Omental fat pad (tissue), 4 donors: ENCODE data around the gene EPHA1. TPM values are rescaled to one million over a fixed set of nuclear protein-coding genes. Genes with fewer than 3 reads are reported as not detected.

Experiments used
- ATAC-seq: fragments of 150-250 bp; one replicate; pipeline ENCODE4 v1.9.1; 2016; ENCODE audit warnings: mild to moderate bottlenecking, moderate library complexity; ENCODE audit not compliant: low FRiP score
- DNase-seq: peaks from one replicate; pipeline ENCODE4 v3.0.0-alpha.2; 2019; ENCODE audit warnings: low spot score
- total RNA-seq, 4 donors: library from RNA; depleted of rRNA; stranded (reverse); fragments of >200 nt; gene quantifications; one replicate each; pipeline ENCODE4 v1.1.0, GENCODE V29; 2016
- TF ChIP-seq, protein P1 (sequence below), 3 donors: fragments of 450-650 bp; IDR thresholded peaks; one replicate each; pipeline ENCODE4 v1.5.1; 2016 to 2017; ENCODE audit warnings: antibody characterized with exemption in 3 of 3, mild to moderate bottlenecking in 3 of 3, moderate library complexity in 2 of 3

EPHA1 gene
- total RNA-seq, 4 donors from 2014 or later = 0.13 to 0.46 TPM; not detected in 2

GRCh38 chr7:143367972-143368371 is 40.7 kb downstream of the EPHA1 start:
- TF ChIP-seq, protein P1, sequence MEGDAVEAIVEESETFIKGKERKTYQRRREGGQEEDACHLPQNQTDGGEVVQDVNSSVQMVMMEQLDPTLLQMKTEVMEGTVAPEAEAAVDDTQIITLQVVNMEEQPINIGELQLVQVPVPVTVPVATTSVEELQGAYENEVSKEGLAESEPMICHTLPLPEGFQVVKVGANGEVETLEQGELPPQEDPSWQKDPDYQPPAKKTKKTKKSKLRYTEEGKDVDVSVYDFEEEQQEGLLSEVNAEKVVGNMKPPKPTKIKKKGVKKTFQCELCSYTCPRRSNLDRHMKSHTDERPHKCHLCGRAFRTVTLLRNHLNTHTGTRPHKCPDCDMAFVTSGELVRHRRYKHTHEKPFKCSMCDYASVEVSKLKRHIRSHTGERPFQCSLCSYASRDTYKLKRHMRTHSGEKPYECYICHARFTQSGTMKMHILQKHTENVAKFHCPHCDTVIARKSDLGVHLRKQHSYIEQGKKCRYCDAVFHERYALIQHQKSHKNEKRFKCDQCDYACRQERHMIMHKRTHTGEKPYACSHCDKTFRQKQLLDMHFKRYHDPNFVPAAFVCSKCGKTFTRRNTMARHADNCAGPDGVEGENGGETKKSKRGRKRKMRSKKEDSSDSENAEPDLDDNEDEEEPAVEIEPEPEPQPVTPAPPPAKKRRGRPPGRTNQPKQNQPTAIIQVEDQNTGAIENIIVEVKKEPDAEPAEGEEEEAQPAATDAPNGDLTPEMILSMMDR (IDR thresholded peaks at IDR 0.05) = no peak
- no peak for ATAC-seq
- DNase-seq = no peak

GRCh38 chr7:143363016-143363937 is 45.4 kb downstream of the EPHA1 start:
- no peak for DNase-seq

GRCh38 chr7:143362131-143363015 is 46.3 kb downstream of the EPHA1 start, which contains the start of gene FAM131B:
Gene FAM131B, minus strand, starts transcription at chr7:143362713. Its CDS starts 110 bp downstream, at chr7:143362603.
- DNase-seq = no peak
- TF ChIP-seq, protein P1 (IDR thresholded peaks at IDR 0.05) = no peak
- peak; percentile 56 for ATAC-seq

More at GRCh38 chr7:143363016-143363937, 45.4 kb downstream of the EPHA1 start:
- TF ChIP-seq, protein P1 (IDR thresholded peaks at IDR 0.05) = no peak
- no peak for ATAC-seq

GRCh38 chr7:143361552-143362130 is 47.0 kb downstream of the EPHA1 start:
- ATAC-seq (no peak), DNase-seq (no peak)
- TF ChIP-seq, protein P1 (IDR thresholded peaks at IDR 0.05) = no peak

GRCh38 chr7:143360788-143361551 is 47.7 kb downstream of the EPHA1 start:
- TF ChIP-seq, protein P1 (IDR thresholded peaks at IDR 0.05) = no peak
- DNase-seq (no peak), ATAC-seq (no peak)

- ATAC-seq = no peak
- DNase-seq = no peak
- TF ChIP-seq, protein P1 (IDR thresholded peaks at IDR 0.05) = no peak
These were observed 48.8 kb downstream of the EPHA1 start for GRCh38 chr7:143359771-143360353.
